CD4-positive, alpha-beta T cell treated with Interleukin-15 for 1 hour (primary cell): ENCODE data around the gene AGAP1.

ENCODE experiments used
- DNase-seq: peaks from one replicate; pipeline ENCODE4 v3.0.0-alpha.2; 2020

The AGAP1 gene

GRCh38 chr2:235858881-235859280 is 365.0 kb downstream of the AGAP1 start:
- no peak for DNase-seq

- DNase-seq: no peak
Measured at GRCh38 chr2:235859651-235860050, 365.8 kb downstream of the AGAP1 start.

GRCh38 chr2:235860111-235860510 is 366.3 kb downstream of the AGAP1 start:
- no peak for DNase-seq

GRCh38 chr2:235860871-235861270 is 367.0 kb downstream of the AGAP1 start:
- no peak for DNase-seq

- DNase-seq: no peak
Measured at GRCh38 chr2:235861383-235861782, 367.5 kb downstream of the AGAP1 start.

GRCh38 chr2:235863414-235863813 is 369.6 kb downstream of the AGAP1 start:
- no peak for DNase-seq

- DNase-seq: no peak
Measured at GRCh38 chr2:235864302-235864701, 370.5 kb downstream of the AGAP1 start.

- no peak for DNase-seq
Measured at GRCh38 chr2:235864733-235865515, 371.1 kb downstream of the AGAP1 start.

GRCh38 chr2:235866373-235866772 is 372.5 kb downstream of the AGAP1 start:
- no peak for DNase-seq

GRCh38 chr2:235868224-235868623 is 374.4 kb downstream of the AGAP1 start:
- DNase-seq: no peak

GRCh38 chr2:235868645-235869044 is 374.8 kb downstream of the AGAP1 start:
- DNase-seq: no peak

GRCh38 chr2:235870515-235870914 is 376.7 kb downstream of the AGAP1 start:
- no peak for DNase-seq

GRCh38 chr2:235876099-235876679 is 382.3 kb downstream of the AGAP1 start:
- no peak for DNase-seq

- DNase-seq: no peak
Measured at GRCh38 chr2:235877275-235877802, 383.5 kb downstream of the AGAP1 start.

- DNase-seq: no peak
Measured at GRCh38 chr2:235879116-235879515, 385.3 kb downstream of the AGAP1 start.

GRCh38 chr2:235883675-235884074 is 389.8 kb downstream of the AGAP1 start:
- no peak for DNase-seq

- DNase-seq: no peak
Measured at GRCh38 chr2:235889302-235889630, 395.4 kb downstream of the AGAP1 start.

GRCh38 chr2:235893129-235893698 is 399.4 kb downstream of the AGAP1 start:
- no peak for DNase-seq

GRCh38 chr2:235894839-235895238 is 401.0 kb downstream of the AGAP1 start:
- DNase-seq: no peak

GRCh38 chr2:235896061-235896460 is 402.2 kb downstream of the AGAP1 start:
- no peak for DNase-seq

GRCh38 chr2:235897992-235898391 is 404.1 kb downstream of the AGAP1 start:
- no peak for DNase-seq

GRCh38 chr2:235898766-235899165 is 404.9 kb downstream of the AGAP1 start:
- no peak for DNase-seq

GRCh38 chr2:235900631-235901030 is 406.8 kb downstream of the AGAP1 start:
- no peak for DNase-seq

- no peak for DNase-seq
Measured at GRCh38 chr2:235901243-235901642, 407.4 kb downstream of the AGAP1 start.
